SHP77 (cell line): ENCODE measurements around the gene ENOPH1.
"Not testable (repeated sequence)": the region's sequence is repeated elsewhere in the genome, so short reads cannot be mapped to it uniquely, and the experiment has no call there.

Experiments
- DNase-seq, 2 experiments: peaks; one replicate each; lab custom pipeline; 2025; lab: John Stamatoyannopoulos, UW

The ENOPH1 gene

DNA sequence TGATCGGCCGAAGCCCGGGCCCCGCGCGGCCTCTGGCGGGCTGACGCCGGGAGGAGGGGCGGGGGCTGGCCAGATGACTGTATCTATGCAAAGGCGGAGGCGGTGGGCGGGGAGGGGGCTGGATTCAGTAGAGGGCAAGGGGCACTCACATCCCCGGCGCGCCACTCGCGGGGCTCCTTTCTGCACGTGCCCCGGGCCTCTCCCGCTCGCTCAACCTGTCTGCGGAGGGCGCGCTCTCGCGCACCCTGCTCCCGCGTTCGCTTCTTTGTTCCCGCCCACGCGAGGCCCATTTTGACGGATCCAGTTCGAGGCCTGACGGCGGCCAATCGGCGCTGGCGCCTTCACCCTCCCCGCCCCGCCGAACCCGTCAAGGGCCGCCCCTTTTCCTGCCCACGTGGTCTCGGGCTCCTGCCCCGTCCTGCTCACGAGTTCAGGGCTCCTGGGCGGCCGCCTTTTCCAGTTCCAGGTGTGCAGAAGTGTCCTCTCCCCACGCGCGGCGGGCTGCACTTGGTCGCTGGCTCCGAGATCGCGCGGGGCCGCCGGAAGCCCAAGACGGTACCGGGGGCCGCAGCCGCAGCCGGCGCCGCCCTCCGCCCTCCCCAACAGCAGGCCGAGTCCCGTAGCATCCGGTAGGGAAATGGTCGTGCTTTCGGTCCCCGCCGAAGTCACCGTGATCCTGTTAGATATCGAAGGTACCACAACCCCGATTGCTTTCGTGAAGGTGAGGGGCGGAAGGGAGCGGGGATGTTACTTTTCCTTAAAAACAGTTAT, at the start of gene ENOPH1, which contains the start of gene HNRNPDL:
Gene ENOPH1, plus strand, starts transcription at position 398 of the 771 bp plus-strand sequence. Its CDS starts 240 bp downstream, at position 638.
Gene HNRNPDL, minus strand, starts transcription at position 270 of the 771 bp plus-strand sequence. CDS start 772 bp downstream, outside the sequence.
- DNase-seq = peak; percentile 95 to 96

DNA sequence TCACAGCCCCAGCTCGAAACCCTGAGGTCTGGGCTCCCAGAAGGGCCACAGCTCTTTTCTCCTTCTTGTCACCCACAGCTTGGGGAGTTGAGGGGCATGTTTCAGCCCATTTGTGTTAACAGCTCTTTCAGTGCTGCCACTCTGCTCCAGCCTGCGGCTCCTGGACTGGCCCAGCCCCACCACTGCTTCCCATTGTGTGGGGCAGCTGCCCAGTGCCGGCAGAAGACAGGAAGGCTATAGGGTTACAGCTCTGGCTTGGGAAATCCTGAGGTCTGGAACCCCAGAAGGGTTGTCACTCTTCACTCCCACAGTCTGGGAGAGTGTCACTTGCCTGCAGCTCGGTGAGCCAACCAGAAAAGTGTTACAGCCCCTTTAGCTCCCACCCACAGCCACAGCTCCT, 49.6 kb upstream of the ENOPH1 start:
- no peak for DNase-seq

DNA sequence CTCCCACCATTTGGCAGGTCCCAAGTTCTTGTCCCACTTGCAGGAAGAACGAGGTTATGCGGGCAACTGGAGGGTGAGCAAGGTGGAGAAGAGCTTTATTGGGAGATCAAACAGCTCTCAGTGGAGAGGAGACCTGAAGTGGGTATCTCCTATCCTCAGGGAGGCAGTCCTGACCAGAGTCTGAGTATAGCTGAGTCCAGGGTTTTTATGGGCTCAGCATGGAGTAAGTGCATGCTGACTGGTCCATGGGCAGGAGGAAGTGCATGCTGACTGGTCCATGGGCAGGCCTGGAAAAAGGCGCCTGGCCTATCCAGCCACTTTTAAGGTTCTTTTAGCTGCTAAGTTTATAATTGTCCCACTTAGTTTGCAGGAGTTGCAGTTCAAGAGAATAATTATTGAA, 49.2 kb upstream of the ENOPH1 start:
- DNase-seq = no peak

DNA sequence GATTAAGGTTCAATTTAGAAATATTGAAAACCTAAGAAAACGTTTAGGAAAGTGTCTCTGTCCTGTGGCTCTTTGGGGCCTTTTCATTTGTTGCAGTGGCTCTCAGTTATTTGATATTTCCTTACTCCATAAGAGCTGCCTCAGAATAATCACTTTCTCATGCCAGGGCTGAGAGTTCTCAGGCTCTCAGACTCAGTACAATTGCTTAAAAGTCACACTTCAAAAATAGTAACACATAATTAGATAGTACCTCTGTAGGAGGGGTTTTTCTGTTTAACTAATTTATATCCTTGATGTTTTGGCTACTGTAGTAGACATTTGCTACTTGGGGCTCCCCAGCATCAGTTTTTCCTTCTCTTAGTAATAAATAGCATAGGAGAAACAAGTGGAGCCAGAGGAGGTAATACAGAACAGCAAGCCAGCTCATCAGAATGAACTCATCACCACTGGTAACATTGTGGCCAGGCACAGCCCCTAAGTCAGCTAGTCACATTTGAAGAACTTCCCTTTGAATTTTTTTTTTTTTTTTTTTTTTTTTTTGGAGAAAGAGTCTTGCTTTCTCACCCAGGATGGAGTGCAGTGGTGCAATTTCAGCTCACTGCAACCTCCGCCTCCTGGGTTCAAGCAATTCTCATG, 48.6 kb upstream of the ENOPH1 start:
- DNase-seq = no peak

DNA sequence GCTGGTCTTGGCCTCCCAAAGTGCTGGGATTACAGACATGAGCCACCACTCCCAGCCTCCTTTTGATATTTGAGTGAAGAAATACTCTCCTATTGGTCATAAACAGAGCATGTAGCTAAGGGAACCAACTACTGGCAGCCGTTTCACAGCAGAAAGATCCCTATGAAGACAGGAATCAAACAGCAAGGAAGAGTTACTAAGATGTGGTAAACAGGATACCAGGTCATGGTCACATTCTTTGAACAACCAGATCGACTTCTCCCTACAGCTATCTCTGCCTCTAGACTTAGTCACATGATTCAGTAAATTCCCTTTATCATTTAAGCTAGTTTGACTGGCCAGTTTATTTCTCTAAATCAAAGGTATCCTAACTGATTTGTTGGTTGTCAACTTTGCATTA, 47.6 kb upstream of the ENOPH1 start:
- no peak for DNase-seq

DNA sequence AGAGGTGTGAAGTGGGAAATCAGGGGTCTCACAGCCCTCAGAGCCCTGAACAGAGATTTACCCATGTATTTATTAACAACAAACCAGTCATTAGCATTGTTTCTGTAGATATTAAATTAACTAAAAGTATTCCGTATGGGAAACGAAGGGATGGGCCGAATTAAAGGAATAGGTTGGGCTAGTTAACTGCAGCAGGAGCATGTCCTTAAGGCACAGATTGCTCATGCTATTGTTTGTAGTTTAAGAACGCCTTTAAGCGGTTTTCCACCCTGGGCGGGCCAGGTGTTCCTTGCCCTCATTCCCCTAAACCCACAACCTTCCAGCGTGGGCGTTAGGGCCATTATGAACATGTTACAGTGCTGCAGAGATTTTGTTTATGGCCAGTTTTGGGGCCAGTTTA, 44.1 kb upstream of the ENOPH1 start:
- not testable (repeated sequence) for DNase-seq

DNA sequence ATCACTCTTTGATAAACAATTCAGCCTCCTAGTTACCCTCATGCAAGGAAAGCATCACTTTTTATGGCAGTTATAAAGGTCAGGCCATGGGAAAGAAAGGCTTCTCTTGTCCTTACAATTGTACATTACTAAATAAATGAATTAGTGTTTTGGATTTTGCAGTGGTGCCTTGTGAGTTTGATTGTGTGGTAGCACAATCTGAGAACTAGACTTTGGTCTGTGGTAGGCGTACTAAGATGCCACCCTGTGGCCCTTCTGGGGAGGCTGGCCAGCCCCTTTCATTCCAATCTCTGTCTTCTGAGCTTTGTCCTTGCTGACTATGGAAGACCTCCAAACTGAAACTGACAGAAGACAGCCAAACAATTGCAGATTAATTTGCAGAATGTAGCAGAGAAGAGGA, 42.0 kb upstream of the ENOPH1 start:
- DNase-seq = no peak

DNA sequence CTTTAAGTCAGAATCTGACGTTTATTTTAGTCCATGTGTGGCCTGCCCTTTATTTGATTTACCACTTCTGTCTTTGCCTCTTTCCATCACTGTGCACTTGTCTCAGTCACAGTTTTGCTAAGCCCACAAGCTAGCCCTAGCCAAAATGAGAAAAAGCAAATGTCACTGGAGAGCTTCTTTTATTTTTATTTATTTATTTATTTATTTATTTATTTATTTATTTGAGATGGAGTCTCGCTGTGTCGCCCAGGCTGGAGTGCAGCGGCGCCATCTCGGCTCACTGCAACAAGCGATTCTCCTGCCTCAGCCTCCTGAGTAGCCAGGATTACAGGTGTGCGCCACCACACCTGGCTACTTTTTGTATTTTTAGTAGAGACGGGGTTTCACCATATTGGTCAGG, 40.3 kb upstream of the ENOPH1 start:
- DNase-seq = not testable (repeated sequence)

DNA sequence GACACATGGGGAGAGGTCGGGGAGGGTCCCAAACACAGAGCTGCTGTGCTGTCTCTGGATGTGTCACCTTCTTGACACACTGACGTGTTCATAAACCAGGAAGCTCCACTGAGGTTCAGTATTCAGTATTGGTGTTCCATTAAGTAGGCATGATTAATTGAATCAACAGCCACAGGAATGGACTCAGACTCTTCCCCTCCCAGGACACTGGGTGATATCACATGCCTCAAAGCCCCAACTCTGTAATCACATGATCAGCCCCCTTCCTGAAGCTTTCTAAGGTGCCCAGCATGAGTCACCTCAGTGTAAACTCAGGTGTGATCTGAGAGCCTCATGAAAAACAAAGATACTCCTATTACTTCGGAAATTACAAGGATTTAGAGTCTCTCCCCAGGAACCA, 35.5 kb upstream of the ENOPH1 start:
- DNase-seq = no peak

DNA sequence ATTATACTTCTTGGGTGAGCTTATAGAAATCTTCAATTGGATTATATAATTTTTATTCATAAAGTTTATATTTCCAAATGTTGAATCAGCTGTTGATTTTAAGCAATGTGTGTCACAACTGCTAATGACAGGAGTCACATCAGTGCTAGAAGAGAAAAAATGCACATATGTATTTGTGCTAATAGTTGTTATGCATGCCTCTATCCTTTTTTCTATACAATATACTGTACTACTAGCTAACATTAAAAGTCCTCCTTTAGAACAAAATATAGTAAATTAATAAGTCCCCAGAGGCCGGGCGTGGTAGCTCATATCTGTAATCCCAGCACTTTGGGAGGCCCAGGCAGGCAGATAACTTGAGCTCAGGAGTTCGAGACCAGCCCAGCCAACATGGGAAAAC, 32.9 kb upstream of the ENOPH1 start:
- no peak for DNase-seq

DNA sequence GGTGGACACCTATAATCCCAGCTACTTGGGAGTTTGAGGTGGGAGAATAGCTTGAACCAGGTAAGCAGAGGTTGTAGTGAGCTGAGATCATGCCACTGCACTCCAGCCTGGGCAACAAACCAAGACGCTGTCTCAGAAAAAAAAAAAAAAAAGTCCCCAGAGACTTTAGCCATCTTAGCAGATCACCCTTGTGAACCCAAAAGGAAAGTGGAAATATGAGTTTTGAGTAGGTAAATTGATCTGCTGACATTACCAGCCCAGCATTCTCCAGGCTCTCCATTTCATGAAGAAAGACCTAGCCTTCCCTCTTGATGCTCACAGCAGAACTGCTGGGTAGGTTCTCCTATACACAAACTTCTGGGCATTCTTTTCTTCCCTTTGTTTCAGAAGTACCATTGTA, 32.1 kb upstream of the ENOPH1 start:
- DNase-seq = no peak

DNA sequence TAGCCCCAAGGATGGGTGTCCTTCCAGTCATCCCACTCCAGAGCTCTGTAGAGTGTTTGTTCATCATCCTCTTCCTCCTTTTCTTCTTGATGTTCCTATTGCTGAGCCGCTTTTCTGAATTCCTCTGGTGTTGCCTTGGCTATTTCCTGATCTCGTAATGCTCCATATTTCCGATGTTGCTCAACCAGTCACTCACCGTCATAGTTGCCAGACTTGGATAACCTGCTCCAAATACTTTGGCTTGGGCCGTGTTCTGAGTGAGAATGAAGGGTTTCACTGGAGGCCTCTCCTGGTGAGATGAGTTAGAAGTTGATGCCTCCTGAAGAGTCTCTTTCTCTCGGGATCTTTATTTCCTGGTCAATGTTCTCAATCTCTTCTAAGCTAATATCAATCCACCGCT, 28.8 kb upstream of the ENOPH1 start:
- DNase-seq = no peak

DNA sequence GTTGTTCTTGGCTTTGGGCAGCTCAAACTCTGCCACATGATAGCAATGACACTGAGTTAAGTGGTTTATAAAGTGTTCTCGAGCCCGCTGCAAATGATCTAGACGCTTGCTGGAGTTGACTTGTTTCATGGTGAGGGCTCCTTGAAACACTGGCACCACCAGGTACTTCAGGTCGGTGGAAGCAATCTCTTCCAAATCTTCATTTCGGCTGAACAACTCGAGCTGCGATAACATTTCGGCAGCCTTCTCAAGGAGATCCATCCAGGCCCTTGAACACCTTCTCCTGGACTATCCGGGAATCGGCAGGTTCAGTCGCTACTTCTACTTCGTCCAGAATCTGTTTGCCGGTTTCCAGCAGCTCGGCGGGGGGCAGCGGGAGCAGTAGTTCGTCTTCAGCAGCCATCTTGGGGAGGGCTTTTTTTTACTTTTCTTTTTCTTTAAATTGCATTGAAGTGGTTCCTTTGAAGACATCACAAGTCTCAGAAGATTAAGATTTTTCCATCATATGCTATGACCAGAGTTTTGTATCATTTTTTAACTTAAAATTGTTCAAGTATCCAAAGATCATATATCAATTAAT, 28.1 kb upstream of the ENOPH1 start:
- no peak for DNase-seq

DNA sequence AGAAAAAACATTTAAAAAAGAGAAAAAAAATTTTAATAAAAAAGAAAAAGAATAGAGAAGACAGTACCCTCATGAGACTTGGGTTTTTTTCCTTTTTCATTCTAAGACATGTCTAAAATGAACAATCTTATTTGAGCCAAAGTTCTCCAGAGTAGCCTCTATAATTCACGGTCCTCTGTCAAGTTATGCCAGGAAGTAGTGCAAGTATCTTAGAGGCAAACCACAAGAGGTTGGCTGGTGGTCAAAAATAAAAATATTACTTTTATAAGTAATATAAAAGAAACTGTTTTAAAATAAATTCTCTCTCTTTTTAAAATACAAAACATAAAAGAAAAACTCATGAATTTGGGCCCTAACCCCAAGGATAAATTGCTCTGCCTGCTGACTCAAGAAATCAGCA, 26.7 kb upstream of the ENOPH1 start:
- no peak for DNase-seq

DNA sequence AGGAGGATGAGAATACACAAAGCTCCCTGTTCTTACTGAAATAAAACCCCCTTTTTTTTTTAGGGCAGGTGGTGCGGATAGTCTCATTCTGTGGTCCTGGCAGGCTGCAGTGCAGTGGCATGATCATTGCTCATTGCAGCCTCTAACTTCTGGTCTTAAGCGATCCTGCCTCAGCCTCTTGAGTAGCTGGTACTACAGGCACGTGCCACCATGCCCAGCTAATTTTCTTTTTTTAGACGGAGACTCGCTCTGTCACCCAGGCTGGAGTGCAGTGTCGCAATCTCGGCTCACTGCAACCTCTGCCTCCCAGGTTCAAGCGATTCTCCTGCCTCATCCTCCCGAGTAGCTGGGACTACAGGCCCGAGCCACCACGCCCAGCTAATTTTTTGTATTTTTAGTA, 15.3 kb upstream of the ENOPH1 start:
- DNase-seq = not testable (repeated sequence)

DNA sequence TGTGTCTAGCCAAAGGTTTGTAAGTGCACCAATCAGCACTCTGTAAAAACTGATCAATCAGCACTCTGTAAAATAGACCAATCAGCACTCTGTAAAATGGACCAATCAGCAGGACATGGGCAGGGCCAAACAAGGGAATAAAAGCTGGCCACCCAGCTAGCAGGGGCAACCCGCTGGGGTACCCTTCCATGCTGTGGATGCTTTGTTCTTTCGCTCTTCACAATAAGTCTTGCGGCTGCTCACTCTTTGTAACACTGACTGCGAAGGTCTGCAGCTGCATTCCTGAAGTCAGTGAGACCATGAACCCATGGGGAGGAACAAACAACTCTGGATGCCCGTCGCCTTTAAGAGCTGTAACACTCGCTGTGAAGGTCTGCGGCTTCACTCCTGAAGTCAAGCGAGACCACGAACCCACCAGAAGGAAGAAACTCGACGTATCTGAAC, 14.4 kb upstream of the ENOPH1 start:
- no peak for DNase-seq

DNA sequence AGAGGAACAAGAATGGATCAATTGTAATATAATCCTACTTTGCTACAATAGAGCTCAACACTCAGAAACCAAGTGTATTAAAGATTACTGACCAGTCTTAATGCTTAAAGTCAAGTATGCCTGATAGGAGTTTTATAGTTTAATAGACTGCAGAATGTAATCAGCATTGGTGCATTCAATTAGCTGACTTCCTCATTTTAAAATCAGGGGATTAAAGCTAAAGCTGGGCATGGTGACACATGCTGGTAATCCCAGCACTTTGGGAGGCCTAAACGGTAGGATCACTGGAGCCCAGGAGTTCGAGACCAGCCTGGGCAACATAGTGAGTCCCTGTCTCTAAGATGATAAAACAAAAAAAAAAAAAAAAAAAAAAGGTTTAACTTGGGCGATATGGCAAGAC, 10.9 kb upstream of the ENOPH1 start:
- no peak for DNase-seq

DNA sequence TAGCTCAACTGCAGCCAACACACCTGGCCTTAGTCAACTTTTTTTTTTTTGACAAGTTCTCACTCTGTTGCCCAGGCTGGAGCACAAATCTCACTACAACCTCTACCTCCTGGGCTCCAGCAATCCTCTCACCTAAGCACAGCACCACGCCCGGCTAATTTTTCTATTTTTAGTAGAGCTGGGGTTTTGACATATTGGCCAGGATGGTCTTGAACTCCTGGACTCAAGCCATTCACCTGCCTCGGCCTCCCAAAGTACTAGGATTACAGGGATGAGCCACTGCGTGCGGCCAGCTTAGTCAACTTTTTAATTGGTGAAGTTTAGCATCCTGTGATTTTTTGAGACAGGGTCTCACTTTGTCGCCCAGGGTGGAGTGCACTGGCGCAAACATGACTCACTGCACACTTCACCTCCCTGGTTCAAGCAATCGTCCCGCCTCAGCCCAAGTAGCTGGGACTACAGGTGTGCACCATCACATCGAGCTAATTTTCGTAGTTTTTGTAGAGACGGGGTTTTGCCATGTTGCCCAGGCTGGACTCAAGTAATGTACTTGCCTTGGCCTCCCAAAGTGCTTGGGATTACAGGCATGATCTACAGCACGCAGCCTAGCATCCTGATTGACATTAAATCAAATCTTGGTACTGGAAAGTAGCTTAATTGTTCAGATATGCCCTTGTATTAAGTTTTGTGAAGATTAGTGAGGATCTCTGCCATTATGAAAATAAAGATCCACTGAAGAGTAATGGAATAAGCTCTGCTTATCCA, 8.4 kb upstream of the ENOPH1 start:
- no peak for DNase-seq

DNA sequence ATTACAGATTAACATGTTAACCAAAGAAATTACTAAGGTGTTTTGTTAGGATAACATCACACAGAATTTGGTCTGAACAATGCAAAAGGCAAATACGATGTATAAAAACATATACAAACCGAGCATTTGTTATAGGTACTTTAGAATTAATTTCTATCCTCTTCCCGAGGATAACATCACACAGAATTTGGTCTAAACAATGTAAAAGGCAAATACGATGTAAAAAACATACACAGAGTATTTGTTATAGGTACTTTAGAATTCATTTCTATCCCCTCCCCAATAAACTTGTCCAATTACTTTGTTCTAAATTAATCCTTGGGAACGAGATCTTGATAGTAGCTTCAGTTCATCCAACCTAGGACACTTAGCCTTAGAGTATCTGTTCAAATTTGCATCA, 7.8 kb upstream of the ENOPH1 start:
- DNase-seq = no peak

DNA sequence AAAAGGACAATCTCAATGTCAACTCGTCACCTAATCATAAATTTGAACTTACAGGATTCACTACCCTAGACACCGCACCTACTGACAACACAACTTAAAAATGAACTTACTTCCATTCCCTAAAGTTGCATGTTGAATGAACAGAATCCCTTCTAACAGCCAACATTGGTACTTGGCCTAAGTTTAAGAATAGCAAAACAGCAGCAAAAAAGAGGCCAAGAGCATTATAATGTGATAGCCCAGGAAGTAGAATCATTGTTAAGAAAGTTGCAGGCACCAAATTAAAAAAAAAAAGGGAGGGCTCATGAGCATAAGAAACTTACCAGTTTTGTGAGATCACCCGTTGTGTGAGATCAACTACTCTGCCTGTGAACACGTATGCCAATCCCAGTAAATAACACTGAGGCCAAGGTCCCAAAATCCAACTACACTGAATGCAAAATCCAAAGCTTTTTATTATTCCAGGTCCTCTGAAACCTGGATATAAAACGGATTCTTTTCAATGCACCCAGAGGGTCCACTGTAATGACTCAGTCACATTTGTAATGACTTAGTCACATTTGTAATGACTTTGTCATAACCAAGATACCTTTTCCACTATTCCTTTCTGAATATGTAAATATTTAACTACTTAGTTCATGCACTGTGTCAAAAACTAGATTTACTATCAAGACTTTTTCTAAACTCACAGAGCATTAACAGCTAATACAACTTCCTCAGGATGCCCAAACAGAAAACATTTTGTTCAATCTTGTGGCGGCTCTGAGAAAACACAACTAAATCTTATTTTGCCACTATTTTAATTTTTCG, 6.9 kb upstream of the ENOPH1 start:
- DNase-seq = no peak

DNA sequence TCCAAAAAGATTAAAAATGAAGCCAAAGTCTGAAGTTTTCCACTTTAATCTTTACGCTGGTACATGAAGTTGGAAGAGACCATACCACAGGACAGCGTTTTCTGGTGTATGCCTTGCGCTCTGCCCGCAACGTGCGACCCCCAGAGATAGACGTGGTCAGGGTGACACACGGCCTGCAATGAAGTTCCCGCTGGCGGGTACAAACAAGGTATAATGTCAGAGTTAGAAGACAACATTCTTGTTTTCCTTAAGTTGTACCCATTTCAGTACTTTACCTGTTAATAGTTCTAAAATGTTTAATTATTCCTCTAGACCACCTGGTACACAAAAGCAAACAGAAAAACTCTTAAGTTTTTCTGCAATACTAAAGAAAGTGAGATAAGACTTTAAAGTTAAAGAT, 4.9 kb upstream of the ENOPH1 start:
- DNase-seq = no peak

DNA sequence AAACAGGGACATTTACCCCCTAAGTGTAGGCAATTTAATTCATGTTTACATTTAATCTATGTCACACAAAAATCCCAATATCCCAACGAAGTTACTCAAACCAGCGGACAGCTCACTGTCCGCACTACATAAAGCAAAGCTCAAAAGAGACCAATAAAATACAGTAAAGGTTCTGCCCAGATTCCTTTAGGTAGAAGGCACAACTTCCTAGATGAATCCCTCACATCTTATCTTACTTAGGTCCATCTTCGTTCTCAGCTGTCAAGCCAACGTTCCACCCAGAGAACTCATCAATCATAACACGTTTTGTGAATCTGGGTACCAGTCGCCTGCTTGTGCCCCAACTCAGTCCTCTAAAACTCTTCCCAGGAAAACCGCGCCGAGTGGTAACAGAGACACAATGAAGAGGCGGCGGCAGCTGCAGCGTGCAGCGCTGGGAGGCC, 1.8 kb upstream of the ENOPH1 start:
- no peak for DNase-seq
